Neutrophil (primary cell): ENCODE results near the gene PFN3.

ENCODE experiments used
- H3K27ac ChIP-seq: fragments of 200-600 bp; sonication (generic); 2 replicates; pipeline ENCODE4 v1.5.1; 2016; ENCODE audit warnings: mild to moderate bottlenecking, moderate library complexity
- H3K27me3 ChIP-seq: fragments of 200-600 bp; sonication (generic); 2 replicates; pipeline ENCODE4 v1.6.0; 2016; ENCODE audit warnings: mild to moderate bottlenecking
- H3K36me3 ChIP-seq: fragments of 200-600 bp; sonication (generic); 2 replicates; pipeline ENCODE4 v1.5.1; 2017
- H3K4me1 ChIP-seq, 2 experiments: fragments of 200-600 bp in 1 of 2; sonication (generic) in 1 of 2; 1 replicate in 1 of 2; 2 replicates in 1 of 2; pipeline versions ENCODE4 v1.5.1 to v1.6.1; 2013 to 2016; ENCODE audit warnings: low read depth in 1 of 2, low read length in 1 of 2, mild to moderate bottlenecking in 1 of 2, moderate library complexity in 1 of 2; ENCODE audit not compliant: control insufficient read depth in 1 of 2, insufficient read depth in 1 of 2
- H3K4me3 ChIP-seq, 2 experiments: fragments of 200-600 bp in 1 of 2; sonication (generic) in 1 of 2; 1 replicate in 1 of 2; 2 replicates in 1 of 2; pipeline ENCODE4 v1.5.1; 2013 to 2016; ENCODE audit warnings: low read depth in 1 of 2, low read length in 1 of 2, mild to moderate bottlenecking in 1 of 2, moderate library complexity in 1 of 2
- H3K9me3 ChIP-seq: fragments of 200-600 bp; sonication (generic); 2 replicates; pipeline ENCODE4 v1.5.1; 2016
- CTCF ChIP-seq: fragments of 200-600 bp; sonication (generic); IDR thresholded peaks from 2 replicates; pipeline ENCODE4 v1.5.1; 2016; ENCODE audit warnings: antibody characterized with exemption

The PFN3 gene

GRCh38 chr5:177390363-177391300, 9.8 kb downstream of the PFN3 start:
- H3K27ac ChIP-seq = peak overlapping the region; percentile 13
- H3K27me3 ChIP-seq = no peaks in the 10 kb centered on the region
- H3K4me3 ChIP-seq = no peak overlapping the region
- peaks cover 51 to 59% of the 10 kb centered on the region in 2 experiments for H3K4me1 ChIP-seq
- H3K36me3 ChIP-seq = no peaks in the 10 kb centered on the region
- TF ChIP-seq CTCF = peak; percentile 94
- no peaks in the 10 kb centered on the region for H3K9me3 ChIP-seq

GRCh38 chr5:177389241-177390169, 11.0 kb downstream of the PFN3 start:
- TF ChIP-seq CTCF = no peak
- peak overlapping the region; percentile 11 for H3K27ac ChIP-seq
- no peaks in the 10 kb centered on the region for H3K9me3 ChIP-seq
- no peaks in the 10 kb centered on the region for H3K27me3 ChIP-seq
- H3K4me3 ChIP-seq = no peak overlapping the region
- peaks cover 61 to 67% of the 10 kb centered on the region in 2 experiments for H3K4me1 ChIP-seq
- no peaks in the 10 kb centered on the region for H3K36me3 ChIP-seq

GRCh38 chr5:177388521-177389052, 11.9 kb downstream of the PFN3 start:
- peak overlapping the region; percentile 11 for H3K27ac ChIP-seq
- no peaks in the 10 kb centered on the region for H3K36me3 ChIP-seq
- no peaks in the 10 kb centered on the region for H3K27me3 ChIP-seq
- no peaks in the 10 kb centered on the region for H3K9me3 ChIP-seq
- H3K4me1 ChIP-seq = peaks cover 56 to 62% of the 10 kb centered on the region in 2 experiments
- no peak overlapping the region for H3K4me3 ChIP-seq
- no peak for TF ChIP-seq CTCF

- Histone ChIP-seq H3K27me3 (no peaks in the 10 kb centered on the region), H3K27ac (no peak overlapping the region), H3K4me1 (peaks cover 50 to 55% of the 10 kb centered on the region in 2 experiments), H3K4me3 (no peak overlapping the region), H3K9me3 (no peaks in the 10 kb centered on the region), H3K36me3 (no peaks in the 10 kb centered on the region)
- no peak for TF ChIP-seq CTCF
Observed at GRCh38 chr5:177387405-177387804, 13.1 kb downstream of the PFN3 start.

GRCh38 chr5:177386542-177386941, 13.9 kb downstream of the PFN3 start:
- H3K27ac ChIP-seq = no peak overlapping the region
- H3K4me1 ChIP-seq = peaks cover 50 to 55% of the 10 kb centered on the region in 2 experiments
- no peak for TF ChIP-seq CTCF
- H3K36me3 ChIP-seq = no peaks in the 10 kb centered on the region
- no peak overlapping the region for H3K4me3 ChIP-seq
- H3K9me3 ChIP-seq = no peaks in the 10 kb centered on the region
- H3K27me3 ChIP-seq = no peaks in the 10 kb centered on the region
